Measurements from ENCODE around the gene KRT23. TPM values are rescaled to one million over a fixed set of nuclear protein-coding genes. Genes with fewer than 3 reads are reported as not detected.

KRT23 gene
- total RNA-seq: not detected
- long read RNA-seq: 0 reads

- no peak for ATAC-seq (ENCODE audit: poor library complexity)
- intact Hi-C loops (cut with DNase I): no loop called here
- no peak for DNase-seq
Measured at GRCh38 chr17:40937384-40937819, at the start of gene KRT23. KRT23 (minus strand) TSS chr17:40937646; CDS start chr17:40936603, 1,043 bp downstream.

- DNase-seq (no peak), ATAC-seq (ENCODE audit: poor library complexity) (no peak)
- intact Hi-C loops (cut with DNase I): no loop called here
Measured at GRCh38 chr17:40986920-40987319, 49.5 kb upstream of the KRT23 start.

GRCh38 chr17:40984226-40984625, 46.8 kb upstream of the KRT23 start, which contains the start of gene KRT40:
KRT40 (minus strand) TSS chr17:40984326; CDS start chr17:40984273, 53 bp downstream.
- no peak for ATAC-seq (ENCODE audit: poor library complexity)
- no peak for DNase-seq
- intact Hi-C loops (cut with DNase I): no loop called here

GRCh38 chr17:40981115-40981514, 43.7 kb upstream of the KRT23 start:
- ATAC-seq (ENCODE audit: poor library complexity) (no peak), DNase-seq (no peak)
- intact Hi-C loops (cut with DNase I): no loop called here

GRCh38 chr17:40980596-40980995, 43.1 kb upstream of the KRT23 start:
- intact Hi-C loops (cut with DNase I): no loop called here
- ATAC-seq (ENCODE audit: poor library complexity) (no peak), DNase-seq (peak; percentile 47)

- intact Hi-C loops (cut with DNase I): no loop called here
- ATAC-seq (ENCODE audit: poor library complexity) (no peak), DNase-seq (no peak)
Measured at GRCh38 chr17:40980117-40980516, 42.7 kb upstream of the KRT23 start.

- no peak for DNase-seq
- no peak for ATAC-seq (ENCODE audit: poor library complexity)
- intact Hi-C loops (cut with DNase I): no loop called here
Measured at GRCh38 chr17:40978575-40979151, 41.2 kb upstream of the KRT23 start.

- no peak for DNase-seq
- intact Hi-C loops (cut with DNase I): no loop called here
- ATAC-seq (ENCODE audit: poor library complexity): no peak
Measured at GRCh38 chr17:40975516-40975915, 38.1 kb upstream of the KRT23 start.

GRCh38 chr17:40974366-40974765, 36.9 kb upstream of the KRT23 start:
- intact Hi-C loops (cut with DNase I): no loop called here
- ATAC-seq (ENCODE audit: poor library complexity) (no peak), DNase-seq (no peak)

GRCh38 chr17:40967582-40967981, 30.1 kb upstream of the KRT23 start:
- intact Hi-C loops (cut with DNase I): no loop called here
- ATAC-seq (ENCODE audit: poor library complexity) (no peak), DNase-seq (no peak)

- intact Hi-C loops (cut with DNase I): no loop called here
- no peak for DNase-seq
- ATAC-seq (ENCODE audit: poor library complexity): no peak
Measured at GRCh38 chr17:40966848-40967247, 29.4 kb upstream of the KRT23 start, which contains the start of gene KRT39. KRT39 (minus strand) TSS chr17:40966948; CDS start chr17:40966856, 92 bp downstream.

- ATAC-seq (ENCODE audit: poor library complexity) (no peak), DNase-seq (no peak)
- intact Hi-C loops (cut with DNase I): no loop called here
Measured at GRCh38 chr17:40963838-40964237, 26.4 kb upstream of the KRT23 start.

GRCh38 chr17:40962059-40962561, 24.7 kb upstream of the KRT23 start:
- ATAC-seq (ENCODE audit: poor library complexity) (no peak), DNase-seq (no peak)
- intact Hi-C loops (cut with DNase I): no loop called here

GRCh38 chr17:40961591-40961990, 24.1 kb upstream of the KRT23 start:
- DNase-seq (no peak), ATAC-seq (ENCODE audit: poor library complexity) (no peak)
- intact Hi-C loops (cut with DNase I): no loop called here

GRCh38 chr17:40960144-40960543, 22.7 kb upstream of the KRT23 start:
- intact Hi-C loops (cut with DNase I): no loop called here
- no peak for ATAC-seq (ENCODE audit: poor library complexity)
- DNase-seq: no peak

- DNase-seq: no peak
- no peak for ATAC-seq (ENCODE audit: poor library complexity)
- intact Hi-C loops (cut with DNase I): no loop called here
Measured at GRCh38 chr17:40958086-40958953, 20.9 kb upstream of the KRT23 start.

GRCh38 chr17:40956401-40957254, 19.2 kb upstream of the KRT23 start:
- intact Hi-C loops (cut with DNase I): no loop called here
- DNase-seq: no peak
- no peak for ATAC-seq (ENCODE audit: poor library complexity)

- intact Hi-C loops (cut with DNase I): no loop called here
- DNase-seq (no peak), ATAC-seq (ENCODE audit: poor library complexity) (no peak)
Measured at GRCh38 chr17:40953881-40954280, 16.4 kb upstream of the KRT23 start.

GRCh38 chr17:40952661-40953060, 15.2 kb upstream of the KRT23 start:
- intact Hi-C loops (cut with DNase I): no loop called here
- DNase-seq (no peak), ATAC-seq (ENCODE audit: poor library complexity) (no peak)
